OCI-LY3 (cell line): Measurements from ENCODE around the gene TAC3.

ENCODE experiments used
- H2AFZ ChIP-seq: fragments of 200-600, 300-600 bp; shearing (Covaris generic); 2 replicates; pipeline ENCODE4 v1.6.0; 2014; ENCODE audit warnings: antibody characterized with exemption, low read depth, low read length
- H3K27ac ChIP-seq: fragments of 200-600, 300-600 bp; sonication (generic); 2 replicates; pipeline ENCODE4 v1.5.1; 2014; ENCODE audit warnings: mild to moderate bottlenecking, low read length, moderate library complexity, mixed read lengths
- H3K27me3 ChIP-seq: fragments of 200-600, 300-600 bp; sonication (generic); 2 replicates; pipeline ENCODE4 v1.6.1; 2014; ENCODE audit warnings: low read depth, low read length, mixed read lengths
- H3K36me3 ChIP-seq: fragments of 200-600, 300-600 bp; sonication (generic); replicated peaks from 2 replicates; pipeline ENCODE3; 2014; ENCODE audit warnings: low read depth, low read length, mixed read lengths
- H3K4me1 ChIP-seq: fragments of 300-600, 200-600 bp; sonication (generic); 2 replicates; pipeline ENCODE4 v1.6.1; 2014; ENCODE audit warnings: low read length, mixed read lengths
- H3K4me2 ChIP-seq: fragments of 200-600, 300-600 bp; sonication (generic); 2 replicates; pipeline ENCODE4 v1.6.1; 2014; ENCODE audit warnings: low read length, mixed read lengths
- H3K4me3 ChIP-seq: fragments of 300-600, 200-600 bp; sonication (generic); 2 replicates; pipeline ENCODE4 v1.5.1; 2014; ENCODE audit warnings: antibody characterized with exemption, mild to moderate bottlenecking, low read length, moderate library complexity
- H3K79me2 ChIP-seq: fragments of 300-600, 200-600 bp; shearing (Covaris generic); 2 replicates; pipeline ENCODE4 v1.6.1; 2014; ENCODE audit warnings: mild to moderate bottlenecking, low read length, mixed read lengths
- H3K9ac ChIP-seq: fragments of 300-600, 200-600 bp; shearing (Covaris generic); 2 replicates; pipeline ENCODE4 v1.6.0; 2014; ENCODE audit warnings: mild to moderate bottlenecking, low read length, moderate library complexity
- H3K9me3 ChIP-seq: fragments of 200-600, 300-600 bp; shearing (Covaris generic); 2 replicates; pipeline ENCODE4 v1.6.1; 2014; ENCODE audit warnings: low read length, mixed read lengths; ENCODE audit not compliant: insufficient read depth
- H4K20me1 ChIP-seq: fragments of 200-600, 300-600 bp; sonication (generic); 2 replicates; pipeline ENCODE4 v1.6.1; 2016; ENCODE audit warnings: low read length, mixed read lengths; ENCODE audit not compliant: insufficient read depth
- CTCF ChIP-seq: fragments of 200-600, 300-600 bp; sonication (generic); IDR thresholded peaks from 2 replicates; pipeline ENCODE4 v1.5.1; 2014; ENCODE audit warnings: antibody characterized with exemption, low read length, low read depth
- EZH2phosphoT487 ChIP-seq: fragments of 200-600 bp; shearing (Covaris generic); IDR thresholded peaks from 2 replicates; pipeline ENCODE4 v1.6.1; 2018; ENCODE audit warnings: antibody characterized with exemption, mixed run types, low read depth

The TAC3 gene

GRCh38 chr12:56998316-56998715 lies 18.0 kb downstream of the TAC3 start:
- Histone ChIP-seq H3K36me3 (peaks cover 19% of the 10 kb centered on the region), H4K20me1 (peaks cover 15% of the 10 kb centered on the region; the same call in 1 of the 2 replicates), H3K27me3 (no peaks in the 10 kb centered on the region), H3K4me1 (peaks cover 31% of the 10 kb centered on the region), H3K9me3 (no peaks in the 10 kb centered on the region), H2AFZ (no peak overlapping the region), H3K4me2 (peak overlapping the region; percentile 57), H3K4me3 (peak overlapping the region; percentile 42), H3K27ac (peak overlapping the region; percentile 36), H3K9ac (peak overlapping the region; percentile 4; the same call in 1 of the 2 replicates), H3K79me2 (peaks cover 44% of the 10 kb centered on the region)
- TF ChIP-seq EZH2phosphoT487 = no peak
- no peak for TF ChIP-seq CTCF

GRCh38 chr12:56996793-56997545 lies 19.4 kb downstream of the TAC3 start:
- Histone ChIP-seq H3K79me2 (peaks cover 42% of the 10 kb centered on the region), H3K27me3 (no peaks in the 10 kb centered on the region), H3K4me1 (peaks cover 31% of the 10 kb centered on the region), H3K9me3 (no peaks in the 10 kb centered on the region), H3K9ac (no peak overlapping the region), H3K36me3 (peaks cover 19% of the 10 kb centered on the region), H2AFZ (no peak overlapping the region), H3K4me3 (no peak overlapping the region), H3K4me2 (no peak overlapping the region), H4K20me1 (peaks cover 13% of the 10 kb centered on the region; the same call in 1 of the 2 replicates), H3K27ac (no peak overlapping the region)
- TF ChIP-seq CTCF = no peak
- no peak for TF ChIP-seq EZH2phosphoT487

GRCh38 chr12:56995930-56996496 lies 20.3 kb downstream of the TAC3 start:
- H2AFZ ChIP-seq = no peak overlapping the region
- H3K27ac ChIP-seq = no peak overlapping the region
- no peak overlapping the region for H3K4me3 ChIP-seq
- peaks cover 19% of the 10 kb centered on the region for H3K36me3 ChIP-seq
- H4K20me1 ChIP-seq = 0 out of 2 replicates have a peak, but pooled peaks cover 8% of the 10 kb centered on the region
- TF ChIP-seq CTCF (no peak), EZH2phosphoT487 (no peak)
- peaks cover 36% of the 10 kb centered on the region for H3K4me1 ChIP-seq
- no peak overlapping the region for H3K9ac ChIP-seq
- no peaks in the 10 kb centered on the region for H3K27me3 ChIP-seq
- no peaks in the 10 kb centered on the region for H3K9me3 ChIP-seq
- no peak overlapping the region for H3K4me2 ChIP-seq
- H3K79me2 ChIP-seq = peaks cover 34% of the 10 kb centered on the region

- H3K9ac ChIP-seq = no peak overlapping the region
- H3K4me2 ChIP-seq = no peak overlapping the region
- no peak overlapping the region for H2AFZ ChIP-seq
- H3K4me3 ChIP-seq = no peak overlapping the region
- 0 out of 2 replicates have a peak, but pooled peaks cover 3% of the 10 kb centered on the region for H4K20me1 ChIP-seq
- H3K9me3 ChIP-seq = no peaks in the 10 kb centered on the region
- peaks cover 29% of the 10 kb centered on the region for H3K79me2 ChIP-seq
- TF ChIP-seq CTCF (no peak), EZH2phosphoT487 (no peak)
- peaks cover 32% of the 10 kb centered on the region for H3K4me1 ChIP-seq
- peaks cover 15% of the 10 kb centered on the region for H3K36me3 ChIP-seq
- no peak overlapping the region for H3K27ac ChIP-seq
- no peaks in the 10 kb centered on the region for H3K27me3 ChIP-seq
Observed at GRCh38 chr12:56995201-56995929, 21.0 kb downstream of the TAC3 start.
